ENCODE data around the gene ARL11.
A peak's percentile ranks its signal among the peaks of the same experiment; 100 is the strongest.
"Not testable (repeated sequence)": the region's sequence is repeated elsewhere in the genome, so short reads cannot be mapped to it uniquely, and the experiment has no call there.

Gene ARL11

GRCh38 chr13:49627831-49628652 is at the start of gene ARL11:
ARL11 (plus strand) TSS chr13:49628507; CDS start chr13:49630448, 1,941 bp downstream.
- peak; percentile 24 for DNase-seq

DNA sequence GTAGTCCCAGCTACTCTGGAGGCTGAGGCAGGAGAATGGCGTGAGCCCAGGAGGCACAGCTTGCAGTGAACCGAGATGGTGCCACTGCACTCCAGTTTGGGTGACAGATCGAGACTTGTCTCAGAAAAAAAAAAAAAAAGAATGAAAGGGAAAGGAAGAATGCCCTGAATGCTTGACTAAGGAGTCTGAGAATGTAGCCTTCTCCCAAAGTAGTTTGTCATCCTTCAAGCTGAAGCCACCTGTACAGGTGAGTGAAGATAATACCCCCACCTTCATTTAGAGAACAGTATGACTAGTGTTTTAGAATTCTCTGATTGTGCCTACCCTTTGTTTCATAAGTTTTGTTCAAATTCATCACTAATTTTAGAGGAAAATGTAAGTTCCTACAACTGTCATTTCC is 48.8 kb upstream of the ARL11 start:
- DNase-seq, result no peak

- no peak for DNase-seq
These were observed 47.2 kb upstream of the ARL11 start for GRCh38 chr13:49580980-49581680.

DNA sequence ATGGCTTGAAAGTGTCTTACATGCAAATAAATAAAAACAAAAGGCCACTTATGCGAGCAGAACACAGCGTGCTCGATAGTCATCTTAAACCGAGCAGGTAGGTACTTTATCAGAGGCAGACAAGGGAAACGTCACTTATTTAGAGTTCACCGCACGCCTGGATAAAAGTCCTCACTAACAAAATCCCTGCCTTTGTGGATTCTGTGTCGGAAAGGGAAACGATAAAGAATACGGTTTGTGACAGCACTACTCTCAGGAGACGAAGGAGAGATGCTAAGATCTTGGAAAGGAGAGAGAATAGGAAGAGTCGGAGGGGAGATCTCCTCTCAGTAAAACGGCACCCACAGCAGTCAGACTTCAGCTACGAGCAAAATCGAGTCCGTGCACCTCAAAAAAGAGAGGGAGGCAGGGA is 43.5 kb upstream of the ARL11 start:
- peak; percentile 75 for DNase-seq

GRCh38 chr13:49585220-49586157 is 42.8 kb upstream of the ARL11 start, which contains the start of gene RCBTB1:
RCBTB1 (minus strand) TSS chr13:49585558; CDS start chr13:49567279, 18,279 bp downstream.
- peak; percentile 89 for DNase-seq

DNA sequence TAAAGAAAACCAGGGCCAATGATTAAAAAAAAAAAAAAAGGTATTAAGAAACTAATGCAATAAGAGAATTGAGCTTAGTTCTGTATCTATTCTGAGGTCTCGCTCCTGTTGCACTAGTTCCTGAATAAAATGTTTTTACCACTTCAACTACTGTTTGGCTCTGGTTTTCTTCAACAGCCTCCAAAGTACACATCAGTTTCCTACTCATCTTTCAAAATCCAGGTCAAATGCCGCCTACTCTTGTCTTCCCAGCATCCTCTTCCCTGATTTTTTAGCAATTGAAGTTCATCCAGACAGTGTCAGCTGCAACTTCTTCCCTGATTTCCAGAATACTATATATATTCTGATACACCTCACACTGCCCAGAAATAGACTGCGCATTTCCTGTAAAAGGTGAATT is 41.6 kb upstream of the ARL11 start:
- peak; percentile 2 for DNase-seq

- peak; percentile 2 for DNase-seq
These were observed 40.9 kb upstream of the ARL11 start for GRCh38 chr13:49587311-49587847.

DNA sequence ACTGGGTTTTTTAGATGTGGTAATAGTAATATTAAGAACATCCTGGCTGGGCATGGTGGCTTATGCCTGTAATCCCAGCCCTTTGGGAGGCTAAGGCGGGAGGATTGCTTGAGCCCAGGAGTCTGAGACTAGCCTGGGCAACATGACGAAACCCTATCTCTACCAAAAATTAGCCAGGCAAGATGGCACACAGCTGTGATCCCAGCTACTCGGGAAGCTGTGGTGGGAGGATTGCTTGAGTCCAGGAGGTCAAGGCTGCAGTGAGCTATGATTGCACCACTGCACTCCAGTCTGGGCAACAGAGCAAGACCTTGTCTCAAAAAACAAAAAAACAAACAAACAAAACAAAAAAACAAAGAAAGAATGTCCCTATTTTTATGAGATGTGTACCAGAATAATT is 37.6 kb upstream of the ARL11 start:
- DNase-seq, result not testable (repeated sequence)

- not testable (repeated sequence) for DNase-seq
These were observed 34.4 kb upstream of the ARL11 start for GRCh38 chr13:49593876-49594275.

GRCh38 chr13:49594576-49594975 is 33.7 kb upstream of the ARL11 start:
- DNase-seq, result no peak

DNA sequence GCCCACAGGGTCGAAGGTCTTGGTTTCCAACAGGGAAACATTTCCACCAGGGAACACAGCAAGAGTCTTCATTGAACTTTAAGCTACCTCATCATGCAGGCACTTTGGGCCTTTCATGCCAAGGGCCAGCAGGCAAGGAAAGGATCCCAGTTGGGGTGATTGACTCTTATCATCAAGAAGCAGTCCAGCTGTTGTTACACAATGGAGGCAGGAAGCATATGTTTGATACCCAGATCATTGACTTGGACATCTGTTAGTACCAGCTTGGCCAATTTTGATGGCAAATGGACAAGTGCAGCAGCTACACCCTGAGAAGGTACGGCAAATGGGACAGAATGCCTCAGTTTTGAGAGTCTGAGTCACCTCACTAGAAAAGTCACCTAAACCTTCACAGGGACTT is 32.1 kb upstream of the ARL11 start:
- peak; percentile 31 for DNase-seq

GRCh38 chr13:49597043-49597641 is 31.2 kb upstream of the ARL11 start:
- DNase-seq, result no peak

GRCh38 chr13:49602005-49602404 is 26.3 kb upstream of the ARL11 start:
- DNase-seq, result no peak

DNA sequence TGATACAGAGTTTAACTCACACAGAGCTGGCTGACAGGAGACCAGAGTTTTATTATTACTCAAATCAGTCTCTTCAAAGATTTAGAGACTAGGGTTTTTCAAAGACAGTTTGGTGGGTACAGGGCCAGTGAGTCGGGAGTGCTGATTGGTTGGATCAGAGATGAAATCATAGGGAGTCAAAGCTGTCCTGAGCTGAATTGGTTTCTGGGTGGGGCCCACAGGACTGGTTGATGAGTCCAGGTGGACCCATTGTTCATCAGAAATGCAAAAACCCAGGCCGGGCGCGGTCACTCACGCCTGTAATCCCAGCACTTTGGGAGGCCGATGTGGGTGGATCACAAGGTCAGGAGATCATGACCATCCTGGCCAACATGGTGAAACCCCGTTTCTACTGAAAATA is 25.7 kb upstream of the ARL11 start:
- not testable (repeated sequence) for DNase-seq

- DNase-seq, result no peak
These were observed 23.7 kb upstream of the ARL11 start for GRCh38 chr13:49604570-49604969.

DNA sequence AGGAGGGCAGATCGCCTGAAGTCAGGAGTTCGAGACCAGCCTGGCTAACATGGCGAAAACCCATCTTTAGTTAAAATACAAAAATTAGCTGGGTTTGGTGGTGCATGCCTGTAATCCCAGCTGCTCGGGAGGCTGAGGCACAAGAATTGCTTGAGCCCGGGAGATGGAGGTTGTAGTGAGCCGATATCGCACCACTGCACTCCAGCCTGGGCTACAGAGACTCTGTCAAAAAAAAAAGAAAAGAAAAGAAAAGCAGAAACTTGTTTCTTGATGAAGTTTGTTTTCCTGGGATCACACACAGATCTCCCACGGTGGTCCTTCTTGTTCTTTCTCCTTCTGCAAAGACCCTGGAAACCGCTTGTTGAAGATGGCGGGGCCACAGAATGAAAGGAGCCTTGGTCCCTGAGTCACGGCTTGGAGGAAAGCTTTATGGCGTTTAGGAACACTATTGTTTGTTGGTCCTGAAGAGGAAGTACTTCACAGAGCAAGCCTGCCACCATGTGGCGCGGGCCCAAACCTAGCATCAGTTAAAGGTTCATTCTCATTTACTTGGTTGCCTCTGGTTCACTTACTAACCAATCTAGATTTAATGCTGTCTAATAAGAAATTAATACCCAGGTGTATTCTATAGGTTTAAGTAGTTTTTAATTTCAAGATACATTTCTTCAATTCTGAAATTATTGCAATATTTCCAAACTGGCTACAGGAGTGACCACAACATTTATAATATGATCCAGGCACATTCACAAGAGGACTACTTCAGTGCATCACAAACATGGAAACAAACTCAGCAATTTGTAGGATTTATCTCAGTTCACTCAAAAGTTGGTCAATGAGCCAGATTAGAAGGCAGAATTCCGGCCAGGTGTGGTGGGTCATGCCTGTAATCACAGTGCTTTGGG is 21.3 kb upstream of the ARL11 start:
- DNase-seq, result peak; percentile 90

GRCh38 chr13:49607761-49608160 is 20.5 kb upstream of the ARL11 start:
- no peak for DNase-seq

DNA sequence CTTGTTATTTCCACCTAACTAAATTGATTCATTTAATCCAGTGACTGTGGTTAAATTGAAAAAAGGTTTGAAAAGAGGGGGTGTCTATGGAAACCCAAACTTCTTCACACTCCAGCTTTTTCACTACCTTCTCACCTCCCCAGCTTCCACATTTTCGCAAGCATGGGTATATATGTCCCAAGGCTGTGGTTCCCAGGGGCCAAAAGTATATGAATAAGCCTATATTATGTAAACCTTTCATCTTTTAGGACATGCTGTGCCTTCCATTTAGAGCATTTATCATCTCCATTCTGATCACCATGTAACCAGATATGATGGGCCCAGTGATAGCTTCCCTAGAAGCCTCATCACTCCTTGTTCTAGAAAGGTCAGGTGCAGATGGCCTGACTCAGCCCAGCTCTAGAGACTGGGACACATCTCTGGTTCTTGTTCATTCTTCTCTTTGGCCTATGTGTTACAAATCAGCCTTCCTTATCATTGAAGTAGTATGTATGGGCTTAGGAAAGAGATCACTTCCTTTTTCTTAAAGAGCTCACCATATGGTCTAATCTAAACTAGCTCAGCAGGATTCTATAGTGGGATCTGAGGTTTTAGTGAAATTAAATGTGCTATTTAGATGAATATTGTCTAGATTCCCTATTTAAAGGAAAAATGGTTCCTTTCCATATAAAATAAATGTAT is 19.5 kb upstream of the ARL11 start:
- no peak for DNase-seq

- DNase-seq, result peak; percentile 20
These were observed 18.1 kb upstream of the ARL11 start for GRCh38 chr13:49610176-49610575.

GRCh38 chr13:49612042-49612441 is 16.3 kb upstream of the ARL11 start:
- DNase-seq, result not testable (repeated sequence)

All from eye (tissue), 1 donor.